CD1c-positive myeloid dendritic cell (primary cell): Measurements from ENCODE around the gene ASPHD1.
A peak's percentile ranks its signal among the peaks of the same experiment; 100 is the strongest.
"Not testable (repeated sequence)": the region's sequence is repeated elsewhere in the genome, so short reads cannot be mapped to it uniquely, and the experiment has no call there.

Experiments used
- DNase-seq: peaks from one replicate; pipeline ENCODE4 v3.0.0-alpha.2; 2016; ENCODE audit errors: extremely low spot score

ASPHD1 gene

GRCh38 chr16:29900102-29900887 is at the start of gene ASPHD1:
Gene ASPHD1, plus strand, starts transcription at chr16:29900488. Its CDS starts 484 bp downstream, at chr16:29900972.
- DNase-seq: peak; percentile 68

- no peak for DNase-seq
Observed at GRCh38 chr16:29850998-29851397, 49.3 kb upstream of the ASPHD1 start.

- peak; percentile 67 for DNase-seq
Observed at GRCh38 chr16:29852654-29853053, 47.6 kb upstream of the ASPHD1 start.

GRCh38 chr16:29854520-29855100 is 45.7 kb upstream of the ASPHD1 start:
- no peak for DNase-seq

GRCh38 chr16:29857133-29857760 is 43.0 kb upstream of the ASPHD1 start:
- DNase-seq: no peak

- DNase-seq: peak; percentile 33
Observed at GRCh38 chr16:29858149-29858849, 42.0 kb upstream of the ASPHD1 start.

- DNase-seq: no peak
Observed at GRCh38 chr16:29858974-29859373, 41.3 kb upstream of the ASPHD1 start.

GRCh38 chr16:29860218-29860617 is 40.1 kb upstream of the ASPHD1 start:
- DNase-seq: no peak

- no peak for DNase-seq
Observed at GRCh38 chr16:29862383-29862883, 37.9 kb upstream of the ASPHD1 start.

GRCh38 chr16:29862884-29863668 is 37.2 kb upstream of the ASPHD1 start, which contains the start of gene CDIPT:
Gene CDIPT, minus strand, starts transcription at chr16:29863226. Its CDS starts 369 bp downstream, at chr16:29862857.
- DNase-seq: peak; percentile 97

GRCh38 chr16:29863669-29863984 is 36.7 kb upstream of the ASPHD1 start:
- no peak for DNase-seq

GRCh38 chr16:29864205-29864604 is 36.1 kb upstream of the ASPHD1 start:
- no peak for DNase-seq

GRCh38 chr16:29868396-29869009 is 31.8 kb upstream of the ASPHD1 start:
- no peak for DNase-seq

- DNase-seq: not testable (repeated sequence)
Observed at GRCh38 chr16:29869067-29869466, 31.2 kb upstream of the ASPHD1 start.

GRCh38 chr16:29871822-29872546 is 28.3 kb upstream of the ASPHD1 start:
- no peak for DNase-seq

GRCh38 chr16:29873319-29873718 is 27.0 kb upstream of the ASPHD1 start:
- no peak for DNase-seq

GRCh38 chr16:29875206-29875605 is 25.1 kb upstream of the ASPHD1 start:
- DNase-seq: no peak

- DNase-seq: no peak
Observed at GRCh38 chr16:29876217-29876593, 24.1 kb upstream of the ASPHD1 start.

- DNase-seq: peak; percentile 13
Observed at GRCh38 chr16:29876594-29877249, 23.6 kb upstream of the ASPHD1 start.
